Raji (cell line): ENCODE results near the gene FUBP1.

Experiments
- POLR2A ChIP-seq: IDR thresholded peaks from 2 replicates; pipeline ENCODE4 v1.6.1; 2011; ENCODE audit warnings: low read depth, low read length, control low read depth; ENCODE audit not compliant: insufficient read depth

The FUBP1 gene

GRCh38 chr1:77906624-77907023 lies 72.2 kb downstream of the FUBP1 start:
- TF ChIP-seq POLR2A = no peak

- TF ChIP-seq POLR2A = no peak
These were observed 72.8 kb downstream of the FUBP1 start for GRCh38 chr1:77906019-77906545.

GRCh38 chr1:77905603-77906002 lies 73.3 kb downstream of the FUBP1 start:
- no peak for TF ChIP-seq POLR2A

GRCh38 chr1:77900687-77901293 lies 78.1 kb downstream of the FUBP1 start:
- no peak for TF ChIP-seq POLR2A

GRCh38 chr1:77899647-77900320 lies 79.1 kb downstream of the FUBP1 start:
- TF ChIP-seq POLR2A = no peak
